ENCODE results near the gene MAPK8IP1. TPM values are rescaled to one million over a fixed set of nuclear protein-coding genes. Genes with fewer than 3 reads are reported as not detected.

MAPK8IP1 gene
- polyA plus RNA-seq, 1 donor from 2014 or later: 58.8 TPM

DNA sequence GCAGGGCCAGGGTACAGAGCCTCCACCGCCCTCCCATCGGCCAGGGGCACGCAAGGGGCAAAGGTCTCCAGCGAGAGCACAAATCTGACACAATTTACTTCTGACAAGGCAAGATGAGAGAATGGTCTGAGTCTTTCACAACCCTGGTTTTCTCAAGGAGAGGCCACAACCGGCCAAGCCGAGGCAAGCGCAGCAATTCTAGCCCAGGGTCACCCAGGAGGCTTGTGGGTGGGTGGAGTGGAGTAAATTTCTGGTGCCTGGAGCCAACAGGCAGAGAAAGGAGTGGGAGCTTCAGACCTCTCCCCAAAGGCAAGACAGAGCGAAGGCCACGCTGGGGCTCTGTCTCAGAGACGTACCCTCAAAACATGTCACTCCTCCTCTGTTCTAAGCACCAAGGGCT is 46.3 kb downstream of the MAPK8IP1 start:
- Histone ChIP-seq H3K9me2 (ENCODE audit: insufficient read depth, low read length) (no peaks in the 10 kb centered on the region), H3K36me3 (ENCODE audit: insufficient read depth, low read length) (peaks cover 11% of the 10 kb centered on the region), H3K79me2 (replicated peaks; ENCODE audit: insufficient read depth, low read length) (no peaks in the 10 kb centered on the region), H3K4me3 (ENCODE audit: low read length) (no peak overlapping the region), H3K27ac (ENCODE audit: low read length) (no peak overlapping the region), H2AFZ (ENCODE audit: low read depth, low read length) (no peak overlapping the region), H3K9ac (ENCODE audit: low read length) (no peak overlapping the region), H4K20me1 (ENCODE audit: insufficient read depth) (no peaks in the 10 kb centered on the region), H3F3A (ENCODE audit: insufficient read depth, low read length, poor library complexity, severe bottlenecking) (no peaks in the 10 kb centered on the region), H3K27me3 (ENCODE audit: insufficient read depth, low read depth, low read length) (no peaks in the 10 kb centered on the region), H3K9me3 (ENCODE audit: low read length) (no peaks in the 10 kb centered on the region), H3K4me2 (ENCODE audit: low read length) (no peak overlapping the region)
- TF ChIP-seq EP300 (conservative IDR thresholded peaks at IDR 0.05; ENCODE audit: poor library complexity, severe bottlenecking): no peak
- TF ChIP-seq, protein P1, sequence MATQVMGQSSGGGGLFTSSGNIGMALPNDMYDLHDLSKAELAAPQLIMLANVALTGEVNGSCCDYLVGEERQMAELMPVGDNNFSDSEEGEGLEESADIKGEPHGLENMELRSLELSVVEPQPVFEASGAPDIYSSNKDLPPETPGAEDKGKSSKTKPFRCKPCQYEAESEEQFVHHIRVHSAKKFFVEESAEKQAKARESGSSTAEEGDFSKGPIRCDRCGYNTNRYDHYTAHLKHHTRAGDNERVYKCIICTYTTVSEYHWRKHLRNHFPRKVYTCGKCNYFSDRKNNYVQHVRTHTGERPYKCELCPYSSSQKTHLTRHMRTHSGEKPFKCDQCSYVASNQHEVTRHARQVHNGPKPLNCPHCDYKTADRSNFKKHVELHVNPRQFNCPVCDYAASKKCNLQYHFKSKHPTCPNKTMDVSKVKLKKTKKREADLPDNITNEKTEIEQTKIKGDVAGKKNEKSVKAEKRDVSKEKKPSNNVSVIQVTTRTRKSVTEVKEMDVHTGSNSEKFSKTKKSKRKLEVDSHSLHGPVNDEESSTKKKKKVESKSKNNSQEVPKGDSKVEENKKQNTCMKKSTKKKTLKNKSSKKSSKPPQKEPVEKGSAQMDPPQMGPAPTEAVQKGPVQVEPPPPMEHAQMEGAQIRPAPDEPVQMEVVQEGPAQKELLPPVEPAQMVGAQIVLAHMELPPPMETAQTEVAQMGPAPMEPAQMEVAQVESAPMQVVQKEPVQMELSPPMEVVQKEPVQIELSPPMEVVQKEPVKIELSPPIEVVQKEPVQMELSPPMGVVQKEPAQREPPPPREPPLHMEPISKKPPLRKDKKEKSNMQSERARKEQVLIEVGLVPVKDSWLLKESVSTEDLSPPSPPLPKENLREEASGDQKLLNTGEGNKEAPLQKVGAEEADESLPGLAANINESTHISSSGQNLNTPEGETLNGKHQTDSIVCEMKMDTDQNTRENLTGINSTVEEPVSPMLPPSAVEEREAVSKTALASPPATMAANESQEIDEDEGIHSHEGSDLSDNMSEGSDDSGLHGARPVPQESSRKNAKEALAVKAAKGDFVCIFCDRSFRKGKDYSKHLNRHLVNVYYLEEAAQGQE (IDR thresholded peaks at IDR 0.05; ENCODE audit: borderline replicate concordance): no peak
- TF ChIP-seq RAD21 (conservative IDR thresholded peaks at IDR 0.05): no peak
- no peak for TF ChIP-seq MXI1 (conservative IDR thresholded peaks at IDR 0.05; ENCODE audit: poor library complexity, severe bottlenecking)
- TF ChIP-seq SMC3 (conservative IDR thresholded peaks at IDR 0.05; ENCODE audit: poor library complexity): no peak
- TF ChIP-seq EZH2 (IDR thresholded peaks at IDR 0.05; ENCODE audit: borderline replicate concordance, insufficient read depth, low read length, poor library complexity, severe bottlenecking): no peak
- TF ChIP-seq POLR2AphosphoS5 (IDR thresholded peaks at IDR 0.05): no peak
- TF ChIP-seq, protein P2, sequence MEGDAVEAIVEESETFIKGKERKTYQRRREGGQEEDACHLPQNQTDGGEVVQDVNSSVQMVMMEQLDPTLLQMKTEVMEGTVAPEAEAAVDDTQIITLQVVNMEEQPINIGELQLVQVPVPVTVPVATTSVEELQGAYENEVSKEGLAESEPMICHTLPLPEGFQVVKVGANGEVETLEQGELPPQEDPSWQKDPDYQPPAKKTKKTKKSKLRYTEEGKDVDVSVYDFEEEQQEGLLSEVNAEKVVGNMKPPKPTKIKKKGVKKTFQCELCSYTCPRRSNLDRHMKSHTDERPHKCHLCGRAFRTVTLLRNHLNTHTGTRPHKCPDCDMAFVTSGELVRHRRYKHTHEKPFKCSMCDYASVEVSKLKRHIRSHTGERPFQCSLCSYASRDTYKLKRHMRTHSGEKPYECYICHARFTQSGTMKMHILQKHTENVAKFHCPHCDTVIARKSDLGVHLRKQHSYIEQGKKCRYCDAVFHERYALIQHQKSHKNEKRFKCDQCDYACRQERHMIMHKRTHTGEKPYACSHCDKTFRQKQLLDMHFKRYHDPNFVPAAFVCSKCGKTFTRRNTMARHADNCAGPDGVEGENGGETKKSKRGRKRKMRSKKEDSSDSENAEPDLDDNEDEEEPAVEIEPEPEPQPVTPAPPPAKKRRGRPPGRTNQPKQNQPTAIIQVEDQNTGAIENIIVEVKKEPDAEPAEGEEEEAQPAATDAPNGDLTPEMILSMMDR (IDR thresholded peaks at IDR 0.05; ENCODE audit: poor library complexity, severe bottlenecking): no peak
- TF ChIP-seq TAF1 (IDR thresholded peaks at IDR 0.05; ENCODE audit: low read depth): no peak

DNA sequence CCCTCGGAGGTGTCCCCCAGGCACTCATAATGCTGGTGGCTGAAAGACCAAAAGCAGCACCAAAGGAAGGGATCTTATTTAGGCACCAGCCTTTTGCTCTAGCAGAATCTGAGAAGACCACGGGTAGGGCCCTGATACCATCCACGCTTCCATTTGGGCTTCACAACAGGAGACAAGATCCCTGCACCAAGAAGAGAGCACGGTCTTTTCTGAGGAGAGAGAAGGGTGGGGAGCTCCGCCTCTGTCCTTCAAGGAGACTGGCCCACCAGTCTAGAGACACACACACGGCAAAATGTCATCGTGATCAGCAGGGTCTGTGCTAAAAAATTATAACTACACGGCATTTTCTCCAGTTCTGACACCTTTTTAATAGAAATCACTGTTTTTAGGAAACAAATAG is 46.8 kb downstream of the MAPK8IP1 start:
- H3K9ac ChIP-seq (ENCODE audit: low read length): no peak overlapping the region
- no peaks in the 10 kb centered on the region for H3K79me2 ChIP-seq (replicated peaks; ENCODE audit: insufficient read depth, low read length)
- H3K36me3 ChIP-seq (ENCODE audit: insufficient read depth, low read length): peaks cover 11% of the 10 kb centered on the region
- no peaks in the 10 kb centered on the region for H3K9me2 ChIP-seq (ENCODE audit: insufficient read depth, low read length)
- H3K27ac ChIP-seq (ENCODE audit: low read length): no peak overlapping the region
- no peak overlapping the region for H3K4me3 ChIP-seq (ENCODE audit: low read length)
- H3K27me3 ChIP-seq (ENCODE audit: insufficient read depth, low read depth, low read length): no peaks in the 10 kb centered on the region
- no peak for TF ChIP-seq EZH2 (IDR thresholded peaks at IDR 0.05; ENCODE audit: borderline replicate concordance, insufficient read depth, low read length, poor library complexity, severe bottlenecking)
- no peak for TF ChIP-seq EP300 (conservative IDR thresholded peaks at IDR 0.05; ENCODE audit: poor library complexity, severe bottlenecking)
- TF ChIP-seq, protein P1 (IDR thresholded peaks at IDR 0.05; ENCODE audit: borderline replicate concordance): no peak
- no peak for TF ChIP-seq TAF1 (IDR thresholded peaks at IDR 0.05; ENCODE audit: low read depth)
- TF ChIP-seq, protein P2 (IDR thresholded peaks at IDR 0.05; ENCODE audit: poor library complexity, severe bottlenecking): no peak
- TF ChIP-seq MXI1 (conservative IDR thresholded peaks at IDR 0.05; ENCODE audit: poor library complexity, severe bottlenecking): no peak
- TF ChIP-seq SMC3 (conservative IDR thresholded peaks at IDR 0.05; ENCODE audit: poor library complexity): no peak
- no peak for TF ChIP-seq POLR2AphosphoS5 (IDR thresholded peaks at IDR 0.05)
- no peak for TF ChIP-seq RAD21 (conservative IDR thresholded peaks at IDR 0.05)
- no peaks in the 10 kb centered on the region for H3K9me3 ChIP-seq (ENCODE audit: low read length)
- no peak overlapping the region for H3K4me2 ChIP-seq (ENCODE audit: low read length)
- H4K20me1 ChIP-seq (ENCODE audit: insufficient read depth): no peaks in the 10 kb centered on the region
- no peak overlapping the region for H2AFZ ChIP-seq (ENCODE audit: low read depth, low read length)
- H3F3A ChIP-seq (ENCODE audit: insufficient read depth, low read length, poor library complexity, severe bottlenecking): no peaks in the 10 kb centered on the region
